H1 (cell line): ENCODE data around the gene CAGE1. TPM values are rescaled to one million over a fixed set of nuclear protein-coding genes. Genes with fewer than 3 reads are reported as not detected.

Experiments
- CTCF ChIA-PET: fragments of 300-600 bp; sonication (Branson Sonifier 250); formaldehyde crosslinking; loops from one replicate; lab custom pipeline; 2021; ENCODE audit not compliant: partially characterized antibody; lab: Charles Lee
- POLR2A ChIA-PET: fragments of 300-600 bp; sonication (Branson Sonifier 250); formaldehyde crosslinking; loops from one replicate; lab custom pipeline; 2021; ENCODE audit warnings: inconsistent platforms; ENCODE audit not compliant: partially characterized antibody; lab: Charles Lee
- DNase-seq, 2 experiments: peaks; one replicate each; pipeline versions ENCODE4 v3.0.0 to v3.0.0-alpha.2; 2010 to 2022; ENCODE audit warnings: low spot score in 2 of 2, low read depth in 1 of 2, mixed read lengths in 1 of 2
- FAIRE-seq: peaks from 2 replicates; lab custom pipeline; 2011; peaks lifted over from hg19 to GRCh38; lab: Jason Lieb, UNC
- H2AFZ ChIP-seq: 2 replicates; pipeline ENCODE4 v1.8.1; 2012; ENCODE audit warnings: low read length, inconsistent platforms
- H2AK5ac ChIP-seq: 2 replicates; pipeline ENCODE4 v1.6.1; 2013; ENCODE audit warnings: low read depth, low read length
- H2BK120ac ChIP-seq: replicated peaks from 2 replicates; pipeline ENCODE3; 2013; ENCODE audit warnings: low read depth, low read length, inconsistent platforms
- H2BK12ac ChIP-seq: 2 replicates; pipeline ENCODE4 v1.6.1; 2013; ENCODE audit warnings: low read depth, low read length
- H2BK15ac ChIP-seq: 2 replicates; pipeline ENCODE4 v1.6.1; 2013; ENCODE audit warnings: low read length
- H2BK20ac ChIP-seq: 2 replicates; pipeline ENCODE4 v1.6.1; 2013; ENCODE audit warnings: low read length
- H2BK5ac ChIP-seq: 2 replicates; pipeline ENCODE4 v1.6.1; 2013; ENCODE audit warnings: low read depth, low read length
- H3K14ac ChIP-seq: 2 replicates; pipeline ENCODE4 v1.6.1; 2013; ENCODE audit warnings: inconsistent platforms; ENCODE audit not compliant: insufficient read length
- H3K18ac ChIP-seq: 2 replicates; pipeline ENCODE4 v1.6.1; 2013; ENCODE audit warnings: low read length; ENCODE audit errors: extremely low read depth
- H3K23ac ChIP-seq: 2 replicates; pipeline ENCODE4 v1.6.1; 2013; ENCODE audit warnings: inconsistent platforms; ENCODE audit not compliant: insufficient read length
- H3K23me2 ChIP-seq: 2 replicates; pipeline ENCODE4 v1.6.1; 2013; ENCODE audit warnings: low read depth, low read length
- H3K27ac ChIP-seq: 2 replicates; pipeline ENCODE4 v1.6.1; 2011; ENCODE audit warnings: low read depth, low read length, inconsistent platforms
- H3K27me3 ChIP-seq, 4 experiments: replicated peaks in 1 of 4; 1 replicate in 1 of 4; 2 replicates in 3 of 4; pipeline versions ENCODE4 v1.6.1 to v1.8.1; 2011 to 2013; ENCODE audit warnings: low read length in 3 of 4, mild to moderate bottlenecking in 3 of 4, inconsistent platforms in 2 of 4, mixed read lengths in 2 of 4, moderate library complexity in 1 of 4; ENCODE audit not compliant: control insufficient read depth in 3 of 4, insufficient read depth in 3 of 4; ENCODE audit errors: extremely low read depth in 1 of 4
- H3K36me3 ChIP-seq, 4 experiments: 2 replicates each; pipeline versions ENCODE4 v1.6.1 to v1.8.1; 2011 to 2013; ENCODE audit warnings: mild to moderate bottlenecking in 4 of 4, low read length in 3 of 4, moderate library complexity in 2 of 4, control low read depth in 1 of 4, inconsistent platforms in 1 of 4; ENCODE audit not compliant: insufficient read depth in 4 of 4, control insufficient read depth in 2 of 4
- H3K4ac ChIP-seq: replicated peaks from 2 replicates; pipeline ENCODE3; 2013; ENCODE audit warnings: low read length, low read depth, mixed read lengths, inconsistent platforms; ENCODE audit not compliant: insufficient read length
- H3K4me1 ChIP-seq, 4 experiments: replicated peaks in 1 of 4; 1 replicate in 1 of 4; 2 replicates in 3 of 4; pipeline versions ENCODE4 v1.6.1 to v1.8.1; 2011 to 2013; ENCODE audit warnings: low read length in 3 of 4, inconsistent platforms in 2 of 4, mixed read lengths in 1 of 4; ENCODE audit not compliant: insufficient read depth in 4 of 4, control insufficient read depth in 3 of 4
- H3K4me2 ChIP-seq, 2 experiments: 2 replicates each; pipeline versions ENCODE4 v1.6.1 to v1.8.1; 2011 to 2013; ENCODE audit warnings: low read depth in 2 of 2, low read length in 2 of 2, control low read depth in 1 of 2, inconsistent platforms in 1 of 2, mild to moderate bottlenecking in 1 of 2; ENCODE audit not compliant: insufficient read depth in 1 of 2
- H3K4me3 ChIP-seq, 4 experiments: fragments of 200-600, 300-600 bp in 1 of 4; sonication (generic), shearing (Covaris generic), sonication (Bioruptor Twin) in 1 of 4; 2 replicates each; pipeline versions ENCODE4 v1.5.1 to v1.8.1; 2011 to 2016; ENCODE audit warnings: low read length in 4 of 4, low read depth in 3 of 4, control low read depth in 2 of 4, inconsistent platforms in 2 of 4, mild to moderate bottlenecking in 2 of 4, mixed read lengths in 1 of 4, moderate library complexity in 1 of 4; ENCODE audit not compliant: insufficient read depth in 2 of 4; ENCODE audit errors: extremely low read depth in 1 of 4
- H3K56ac ChIP-seq: replicated peaks from 2 replicates; pipeline ENCODE3; 2013; ENCODE audit warnings: low read depth, mild to moderate bottlenecking, mixed read lengths, low read length, inconsistent platforms; ENCODE audit not compliant: insufficient read length
- H3K79me1 ChIP-seq: 2 replicates; pipeline ENCODE4 v1.6.1; 2013; ENCODE audit warnings: low read depth, low read length, control low read depth
- H3K79me2 ChIP-seq, 2 experiments: 2 replicates each; pipeline versions ENCODE4 v1.6.1 to v1.8.1; 2012 to 2013; ENCODE audit warnings: low read length in 2 of 2, mild to moderate bottlenecking in 2 of 2, inconsistent platforms in 1 of 2; ENCODE audit not compliant: insufficient read depth in 2 of 2, control insufficient read depth in 1 of 2
- H3K9ac ChIP-seq, 4 experiments: replicated peaks in 1 of 4; 1 replicate in 1 of 4; 2 replicates in 3 of 4; pipeline versions ENCODE4 v1.6.1 to v1.8.1; 2011 to 2013; ENCODE audit warnings: low read depth in 3 of 4, low read length in 3 of 4, control low read depth in 2 of 4, mild to moderate bottlenecking in 2 of 4, moderate library complexity in 2 of 4, inconsistent platforms in 1 of 4; ENCODE audit errors: extremely low read depth in 1 of 4
- H3K9me3 ChIP-seq, 2 experiments: 2 replicates each; pipeline versions ENCODE4 v1.6.1 to v1.8.1; 2012 to 2013; ENCODE audit warnings: mild to moderate bottlenecking in 2 of 2, moderate library complexity in 2 of 2, control low read depth in 1 of 2, inconsistent platforms in 1 of 2, low read depth in 1 of 2, low read length in 1 of 2, mixed read lengths in 1 of 2; ENCODE audit not compliant: insufficient read depth in 2 of 2
- H4K20me1 ChIP-seq, 2 experiments: replicated peaks in 1 of 2; 2 replicates each; pipeline versions ENCODE3 to v1.8.1; 2011 to 2013; ENCODE audit warnings: inconsistent platforms in 2 of 2, low read length in 2 of 2, mild to moderate bottlenecking in 1 of 2; ENCODE audit not compliant: insufficient read depth in 2 of 2, control insufficient read depth in 1 of 2
- H4K5ac ChIP-seq: 2 replicates; pipeline ENCODE4 v1.6.1; 2013; ENCODE audit warnings: low read length, low read depth, mixed read lengths, inconsistent platforms; ENCODE audit not compliant: insufficient read length
- H4K8ac ChIP-seq: 2 replicates; pipeline ENCODE4 v1.8.0; 2013; ENCODE audit warnings: mild to moderate bottlenecking, moderate library complexity, low read length, inconsistent platforms; ENCODE audit not compliant: insufficient read depth; ENCODE audit errors: extremely low read depth
- H4K91ac ChIP-seq: replicated peaks from 2 replicates; pipeline ENCODE3; 2013; ENCODE audit warnings: low read length, mixed read lengths, inconsistent platforms; ENCODE audit not compliant: insufficient read length
- BCL11A ChIP-seq, 2 experiments: IDR thresholded peaks; one replicate each; pipeline ENCODE4 v1.6.1; 2011; ENCODE audit warnings: low read depth in 2 of 2, low read length in 2 of 2, mild to moderate bottlenecking in 2 of 2
- BRCA1 ChIP-seq: IDR thresholded peaks from 2 replicates; pipeline ENCODE4 v1.6.1; 2012; ENCODE audit warnings: low read depth, low read length, improper control_type of control experiment
- CEBPB ChIP-seq: IDR thresholded peaks from 2 replicates; pipeline ENCODE4 v1.6.1; 2012; ENCODE audit warnings: low read depth, low read length
- CTCF ChIP-seq, 3 experiments: IDR thresholded peaks; 1 replicate in 2 of 3; 2 replicates in 1 of 3; pipeline versions ENCODE4 v1.5.1 to v1.6.1; 2011; ENCODE audit warnings: low read length in 3 of 3, mild to moderate bottlenecking in 3 of 3, inconsistent platforms in 2 of 3, low read depth in 1 of 3, moderate library complexity in 1 of 3; ENCODE audit not compliant: insufficient read depth in 1 of 3; ENCODE audit errors: control extremely low read depth in 1 of 3
- GTF2F1 ChIP-seq: IDR thresholded peaks from 2 replicates; pipeline ENCODE4 v1.6.1; 2012; ENCODE audit warnings: low read depth, low read length, improper control_type of control experiment, borderline replicate concordance
- KDM5A ChIP-seq: fragments of 200-600 bp; IDR thresholded peaks from 2 replicates; pipeline ENCODE4 v1.7.1; 2012; ENCODE audit warnings: mild to moderate bottlenecking, low read length, inconsistent platforms, mixed read lengths
- NANOG ChIP-seq: IDR thresholded peaks from 2 replicates; pipeline ENCODE4 v1.6.1; 2011; ENCODE audit warnings: low read length, low read depth, mild to moderate bottlenecking, inconsistent platforms; ENCODE audit not compliant: insufficient read depth, poor library complexity, severe bottlenecking
- PHF8 ChIP-seq: fragments of 200-600 bp; sonication (generic); conservative IDR thresholded peaks from 2 replicates; pipeline ENCODE4 v1.7.1; 2012; ENCODE audit warnings: low read depth, mild to moderate bottlenecking, inconsistent platforms, low read length, moderate library complexity
- POLR2A ChIP-seq, 2 experiments: IDR thresholded peaks; 1 replicate in 1 of 2; 2 replicates in 1 of 2; pipeline ENCODE4 v1.6.1; 2011; ENCODE audit warnings: low read depth in 2 of 2, low read length in 2 of 2, mild to moderate bottlenecking in 2 of 2; ENCODE audit errors: control extremely low read depth in 1 of 2
- RBBP5 ChIP-seq: IDR thresholded peaks from 2 replicates; pipeline ENCODE4 v1.7.1; 2012; ENCODE audit warnings: low read depth, mild to moderate bottlenecking, inconsistent platforms, low read length, moderate library complexity, borderline replicate concordance
- RFX5 ChIP-seq: IDR thresholded peaks from 2 replicates; pipeline ENCODE4 v1.6.1; 2011; ENCODE audit warnings: low read depth, low read length, improper control_type of control experiment, borderline replicate concordance
- TCF12 ChIP-seq: IDR thresholded peaks from 2 replicates; pipeline ENCODE4 v1.6.1; 2011; ENCODE audit warnings: low read depth, mild to moderate bottlenecking, low read length
- YY1 ChIP-seq: IDR thresholded peaks from 2 replicates; pipeline ENCODE4 v1.6.1; 2011; ENCODE audit warnings: low read depth, mild to moderate bottlenecking, low read length
- WGBS, 2 experiments: shearing (Covaris generic) in 1 of 2; methylation state at CpG; one replicate each; pipeline versions ENCODE4 v1.1.6 to v1.1.7; 2013 to 2015; ENCODE audit warnings: low lambda C conversion rate in 2 of 2, mixed read lengths in 2 of 2, inconsistent platforms in 1 of 2, low coverage in 1 of 2, missing lambda C conversion rate in 1 of 2; ENCODE audit not compliant: insufficient replicate concordance in 2 of 2, insufficient coverage in 1 of 2, insufficient read length in 1 of 2; ENCODE audit errors: extremely low coverage in 1 of 2, missing lambda C conversion rate in 1 of 2; 5-methylcytosine and 5-hydroxymethylcytosine counted together
- polyA plus RNA-seq, 7 experiments: library from polyadenylated mRNA; depleted of rRNA in 3 of 7; stranded (reverse) in 5 of 7; unstranded in 2 of 7; fragments of >200 nt in 5 of 7; fragments of 200-250 nt in 2 of 7; gene quantifications; 1 replicate in 5 of 7; 2 replicates in 1 of 7; 4 replicates in 1 of 7; pipeline versions ENCODE4 v1.2.1 to v1.2.3, GENCODE V29; 2011 to 2013; ENCODE audit warnings: missing spikeins in 2 of 7, mixed read lengths in 2 of 7
- total RNA-seq: library from RNA; stranded (reverse); fragmentation: NEBNext Ultra II Directional; extraction: Animal tissue kit (Norgen Biotek cat#: 25700); gene quantifications from 2 replicates; pipeline ENCODE4 v1.2.1, GENCODE V29; 2021

Gene CAGE1
- total and polyA plus RNA-seq, 2 of the 8 experiments (the other 6 are each of a cell fraction or from before 2014, with no cell fraction given): 0.09 TPM; not detected in 1

GRCh38 chr6:7338031-7338430, 51.5 kb downstream of the CAGE1 start:
- Histone ChIP-seq H4K91ac (no peak overlapping the region), H3K4me1 (0 out of 7 replicates have a peak, but pooled peaks cover 0 to 2% (median 0%) of the 10 kb centered on the region in 4 experiments), H2AFZ (no peak overlapping the region), H3K36me3 (no peaks in the 10 kb centered on the region), H2BK120ac (no peak overlapping the region), H2AK5ac (no peak overlapping the region), H2BK20ac (no peak overlapping the region), H4K5ac (no peak overlapping the region), H3K4me2 (no peak overlapping the region), H3K14ac (no peak overlapping the region), H3K4me3 (no peak overlapping the region), H2BK15ac (no peak overlapping the region), H3K27ac (no peak overlapping the region), H3K79me1 (no peaks in the 10 kb centered on the region), H3K23me2 (no peaks in the 10 kb centered on the region), H3K4ac (no peak overlapping the region), H4K8ac (no peak overlapping the region), H3K23ac (no peak overlapping the region), H3K18ac (no peak overlapping the region), H3K9ac (no peak overlapping the region), H2BK5ac (no peak overlapping the region), H3K56ac (no peak overlapping the region), H2BK12ac (no peak overlapping the region), H3K9me3 (no peaks in the 10 kb centered on the region), H4K20me1 (no peaks in the 10 kb centered on the region), H3K27me3 (no peaks in the 10 kb centered on the region), H3K79me2 (no peaks in the 10 kb centered on the region)
- 94% methylated on average over 2 of the region's 2 CpGs; no CpG with 5 or more reads in 1 of the 2 experiments for WGBS, 2 experiments
- POLR2A ChIA-PET: no interaction called here
- CTCF ChIA-PET: interaction anchor here (0.6 to 4.3 kb wide), 6 partner anchors 8 to 656 kb away, joined by 3 to 38 read pairs (median 4); no protein-coding TSS in a partner anchor
- no peak for FAIRE-seq
- DNase-seq: no peak
- TF ChIP-seq YY1 (no peak), BCL11A (IDR thresholded peaks at IDR 0.05; ENCODE audit: low read depth in 2 of 2, low read length in 2 of 2) (no peak), CEBPB (no peak), NANOG (no peak), KDM5A (no peak), PHF8 (no peak), TCF12 (no peak), CTCF (IDR thresholded peaks at IDR 0.05; ENCODE audit: control extremely low read depth in 1 of 3, insufficient read depth in 1 of 3, low read depth in 1 of 3, low read length in 3 of 3) (no peak), POLR2A (IDR thresholded peaks at IDR 0.05; ENCODE audit: control extremely low read depth in 1 of 2, low read depth in 2 of 2, low read length in 2 of 2) (no peak), BRCA1 (no peak), RBBP5 (no peak), GTF2F1 (no peak), RFX5 (no peak)
